SK-N-SH (cell line): ENCODE data around the gene TGDS.

ENCODE experiments used
- CHD2 ChIP-seq: fragments of 150-350 bp; IDR thresholded peaks from 2 replicates; pipeline ENCODE4 v1.6.1; 2018; ENCODE audit warnings: low read length; ENCODE audit not compliant: partially characterized antibody
- CTCF ChIP-seq: fragments of 200-600 bp; sonication (generic); IDR thresholded peaks from 2 replicates; pipeline ENCODE4 v1.6.1; 2017; ENCODE audit warnings: antibody characterized with exemption, mild to moderate bottlenecking, moderate library complexity
- EP300 ChIP-seq, 2 experiments: IDR thresholded peaks; 2 replicates each; pipeline versions ENCODE4 v1.4.0 to v1.6.1; 2012; ENCODE audit warnings: borderline replicate concordance in 1 of 2, low read depth in 1 of 2, low read length in 1 of 2
- EZH2phosphoT487 ChIP-seq: fragments of 200-600 bp; sonication (generic); IDR thresholded peaks from 2 replicates; pipeline ENCODE4 v1.6.1; 2017; ENCODE audit warnings: low read depth, mixed run types, mild to moderate bottlenecking, antibody characterized with exemption, moderate library complexity, borderline replicate concordance
- GABPA ChIP-seq: IDR thresholded peaks from 2 replicates; pipeline ENCODE4 v1.4.0; 2012; ENCODE audit warnings: low read depth, mild to moderate bottlenecking
- MXI1 ChIP-seq: IDR thresholded peaks from 2 replicates; pipeline ENCODE4 v1.6.1; 2012; ENCODE audit warnings: mild to moderate bottlenecking, low read depth, low read length, improper control_type of control experiment
- NRF1 ChIP-seq: IDR thresholded peaks from 2 replicates; pipeline ENCODE4 v1.6.1; 2012; ENCODE audit warnings: low read depth, mild to moderate bottlenecking, low read length
- RAD21 ChIP-seq: IDR thresholded peaks from 2 replicates; pipeline ENCODE4 v1.6.1; 2012; ENCODE audit warnings: mild to moderate bottlenecking, low read length
- REST ChIP-seq: IDR thresholded peaks from 2 replicates; pipeline ENCODE4 v1.6.1; 2012; ENCODE audit warnings: mild to moderate bottlenecking, low read depth, low read length, moderate library complexity
- SMC3 ChIP-seq: IDR thresholded peaks from 2 replicates; pipeline ENCODE4 v1.6.1; 2012; ENCODE audit warnings: low read depth, low read length, improper control_type of control experiment
- TCF12 ChIP-seq: IDR thresholded peaks from 2 replicates; pipeline ENCODE4 v1.4.0; 2012
- USF2 ChIP-seq: fragments of 150-350 bp; IDR thresholded peaks from 2 replicates; pipeline ENCODE4 v1.6.1; 2017; ENCODE audit warnings: antibody characterized with exemption, low read length, low read depth, borderline replicate concordance

- TF ChIP-seq EZH2phosphoT487 (no peak), CTCF (no peak), SMC3 (no peak), REST (no peak), CHD2 (no peak), MXI1 (no peak), RAD21 (no peak), TCF12 (no peak), NRF1 (no peak), EP300 (IDR thresholded peaks at IDR 0.05; ENCODE audit: borderline replicate concordance in 1 of 2, low read depth in 1 of 2, low read length in 1 of 2) (no peak), USF2 (no peak), GABPA (no peak)
Observed at GRCh38 chr13:94622344-94622743, 26.4 kb upstream of the TGDS start.
